ENCODE data around the gene C19orf73.
A peak's percentile ranks its signal among the peaks of the same experiment; 100 is the strongest.

C19orf73 gene, protein sequence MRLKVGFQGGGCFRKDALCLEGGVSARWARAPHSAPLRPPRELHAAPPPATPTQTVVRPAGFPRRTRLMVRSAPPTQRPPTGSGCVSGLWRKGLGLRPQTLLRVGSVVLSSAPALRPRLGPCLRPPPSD

DNA sequence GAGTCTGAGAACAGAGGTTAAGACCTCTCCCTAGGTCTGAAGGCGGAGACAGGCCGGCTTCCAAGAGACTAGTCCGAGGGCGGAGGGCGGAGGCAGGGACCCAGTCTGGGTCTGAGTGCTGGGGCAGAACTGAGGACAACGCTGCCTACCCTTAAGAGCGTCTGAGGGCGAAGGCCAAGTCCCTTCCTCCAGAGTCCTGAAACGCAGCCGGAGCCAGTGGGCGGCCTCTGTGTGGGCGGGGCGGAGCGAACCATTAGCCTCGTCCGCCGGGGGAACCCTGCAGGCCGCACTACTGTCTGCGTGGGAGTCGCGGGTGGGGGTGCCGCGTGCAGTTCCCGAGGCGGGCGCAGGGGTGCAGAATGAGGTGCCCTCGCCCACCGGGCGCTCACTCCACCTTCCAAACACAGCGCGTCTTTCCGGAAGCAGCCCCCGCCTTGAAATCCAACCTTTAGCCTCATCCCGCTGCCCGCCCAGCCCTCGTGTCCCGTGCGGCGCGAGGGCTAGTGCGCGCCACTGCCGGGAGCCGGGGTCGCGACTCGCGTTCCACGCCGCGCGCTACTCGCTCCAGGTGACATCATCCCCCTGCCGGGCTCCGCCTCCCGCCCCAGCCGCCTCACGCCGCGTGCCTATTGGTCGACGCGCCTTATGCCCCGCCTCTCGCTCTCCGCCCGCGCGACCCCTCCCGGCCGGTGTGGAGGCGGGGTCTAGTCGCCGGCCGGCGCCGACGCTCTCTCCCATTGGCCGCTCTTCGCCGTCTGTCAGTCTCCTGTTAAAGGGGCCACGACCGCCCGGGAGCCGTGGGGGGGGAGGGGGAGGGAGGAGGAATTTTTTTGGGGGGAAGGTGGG, at the start of gene C19orf73:
Gene C19orf73 (minus strand): TSS at position 579 of the 846 bp plus-strand sequence. CDS start 121 bp downstream, at position 458.
- peak; percentile 72 for DNase-seq (ENCODE audit: low read depth, low spot score)
- H3K4me1 ChIP-seq (ENCODE audit: insufficient read depth, insufficient read length), result peaks cover 5% of the 10 kb centered on the region
- TF ChIP-seq YY1 (IDR thresholded peaks at IDR 0.05; ENCODE audit: insufficient read depth, insufficient read length) (no peak), ZNF274 (IDR thresholded peaks at IDR 0.05; ENCODE audit: low read depth, low read length) (no peak), SUZ12 (IDR thresholded peaks at IDR 0.05; ENCODE audit: extremely low read depth, insufficient read depth, insufficient read length) (no peak)

DNA sequence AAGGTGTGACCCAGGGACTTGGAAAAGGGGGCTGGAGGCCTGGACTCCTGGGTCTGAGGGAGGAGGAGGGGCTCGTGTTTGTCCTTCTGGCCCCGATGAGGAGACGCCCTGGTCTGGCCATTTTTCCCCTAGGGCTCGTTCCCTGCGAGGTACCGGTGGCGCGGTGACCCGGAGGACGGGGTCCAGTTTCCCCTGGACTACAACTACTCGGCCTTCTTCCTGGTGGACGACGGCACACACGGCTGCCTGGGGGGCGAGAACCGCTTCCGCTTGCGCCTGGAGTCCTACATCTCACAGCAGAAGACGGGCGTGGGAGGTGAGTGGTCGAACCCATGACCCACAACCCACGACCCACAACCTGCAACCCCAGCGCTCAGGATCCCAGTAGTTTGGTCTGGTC, 49.5 kb upstream of the C19orf73 start:
- Histone ChIP-seq H3K9ac (ENCODE audit: insufficient read length, low read depth) (no peak overlapping the region), H3K9me3 (ENCODE audit: insufficient read depth, low read length) (no peaks in the 10 kb centered on the region), H3K4me1 (ENCODE audit: insufficient read depth, insufficient read length) (peaks cover 8% of the 10 kb centered on the region), H3K4me3 (ENCODE audit: insufficient read length, low read depth) (no peak overlapping the region), H3K36me3 (ENCODE audit: insufficient read depth, insufficient read length, low read length) (no peaks in the 10 kb centered on the region), H3K27me3 (ENCODE audit: insufficient read depth, insufficient read length) (no peaks in the 10 kb centered on the region)
- DNase-seq (ENCODE audit: low read depth, low spot score), result no peak
- TF ChIP-seq ZNF274 (IDR thresholded peaks at IDR 0.05; ENCODE audit: low read depth, low read length) (no peak), SUZ12 (IDR thresholded peaks at IDR 0.05; ENCODE audit: extremely low read depth, insufficient read depth, insufficient read length) (no peak), YY1 (IDR thresholded peaks at IDR 0.05; ENCODE audit: insufficient read depth, insufficient read length) (no peak)

More for the DNA sequence above, at the start of gene C19orf73:
- Histone ChIP-seq H3K9ac (ENCODE audit: insufficient read length, low read depth) (peak within 1 kb of the TSS; percentile 92), H3K9me3 (ENCODE audit: insufficient read depth, low read length) (no peaks in the 10 kb centered on the region), H3K4me3 (ENCODE audit: insufficient read length, low read depth) (peak within 1 kb of the TSS; percentile 71), H3K36me3 (ENCODE audit: insufficient read depth, insufficient read length, low read length) (peaks cover 2% of the 10 kb centered on the region), H3K27me3 (ENCODE audit: insufficient read depth, insufficient read length) (peaks cover 19% of the 10 kb centered on the region)

- Histone ChIP-seq H3K4me3 (ENCODE audit: insufficient read length, low read depth) (no peak overlapping the region), H3K9me3 (ENCODE audit: insufficient read depth, low read length) (no peaks in the 10 kb centered on the region), H3K9ac (ENCODE audit: insufficient read length, low read depth) (no peak overlapping the region), H3K27me3 (ENCODE audit: insufficient read depth, insufficient read length) (no peaks in the 10 kb centered on the region), H3K4me1 (ENCODE audit: insufficient read depth, insufficient read length) (peaks cover 8% of the 10 kb centered on the region), H3K36me3 (ENCODE audit: insufficient read depth, insufficient read length, low read length) (no peaks in the 10 kb centered on the region)
- no peak for TF ChIP-seq YY1 (IDR thresholded peaks at IDR 0.05; ENCODE audit: insufficient read depth, insufficient read length)
- TF ChIP-seq ZNF274 (IDR thresholded peaks at IDR 0.05; ENCODE audit: low read depth, low read length), result no peak
- no peak for TF ChIP-seq SUZ12 (IDR thresholded peaks at IDR 0.05; ENCODE audit: extremely low read depth, insufficient read depth, insufficient read length)
- DNase-seq (ENCODE audit: low read depth, low spot score), result no peak
These were observed 49.0 kb upstream of the C19orf73 start for GRCh38 chr19:49167857-49168409.

DNA sequence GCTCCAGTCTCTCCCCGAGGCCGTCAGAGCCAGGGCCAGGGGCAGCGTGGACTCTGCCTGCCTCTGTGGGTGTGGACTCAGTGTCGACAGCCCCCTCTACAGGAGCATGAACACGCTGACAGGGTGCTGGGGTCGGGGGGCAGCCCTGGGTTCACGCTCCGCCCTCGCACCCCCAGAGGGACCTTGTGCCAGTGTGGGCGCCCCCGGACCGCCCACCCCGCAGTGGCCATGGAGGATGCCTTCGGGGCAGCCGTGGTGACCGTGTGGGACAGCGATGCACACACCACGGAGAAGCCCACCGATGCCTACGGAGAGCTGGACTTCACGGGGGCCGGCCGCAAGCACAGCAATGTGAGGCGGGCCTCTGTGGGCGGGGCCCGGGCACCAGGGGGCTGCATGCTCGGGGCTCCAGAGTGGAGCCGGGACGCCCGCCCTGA, 46.9 kb upstream of the C19orf73 start:
- no peak for DNase-seq (ENCODE audit: low read depth, low spot score)
- TF ChIP-seq SUZ12 (IDR thresholded peaks at IDR 0.05; ENCODE audit: extremely low read depth, insufficient read depth, insufficient read length) (no peak), ZNF274 (IDR thresholded peaks at IDR 0.05; ENCODE audit: low read depth, low read length) (no peak), YY1 (IDR thresholded peaks at IDR 0.05; ENCODE audit: insufficient read depth, insufficient read length) (no peak)
- no peaks in the 10 kb centered on the region for H3K36me3 ChIP-seq (ENCODE audit: insufficient read depth, insufficient read length, low read length)
- no peaks in the 10 kb centered on the region for H3K27me3 ChIP-seq (ENCODE audit: insufficient read depth, insufficient read length)
- H3K4me3 ChIP-seq (ENCODE audit: insufficient read length, low read depth), result no peak overlapping the region
- H3K9me3 ChIP-seq (ENCODE audit: insufficient read depth, low read length), result no peaks in the 10 kb centered on the region
- H3K9ac ChIP-seq (ENCODE audit: insufficient read length, low read depth), result no peak overlapping the region
- H3K4me1 ChIP-seq (ENCODE audit: insufficient read depth, insufficient read length), result peaks cover 8% of the 10 kb centered on the region

DNA sequence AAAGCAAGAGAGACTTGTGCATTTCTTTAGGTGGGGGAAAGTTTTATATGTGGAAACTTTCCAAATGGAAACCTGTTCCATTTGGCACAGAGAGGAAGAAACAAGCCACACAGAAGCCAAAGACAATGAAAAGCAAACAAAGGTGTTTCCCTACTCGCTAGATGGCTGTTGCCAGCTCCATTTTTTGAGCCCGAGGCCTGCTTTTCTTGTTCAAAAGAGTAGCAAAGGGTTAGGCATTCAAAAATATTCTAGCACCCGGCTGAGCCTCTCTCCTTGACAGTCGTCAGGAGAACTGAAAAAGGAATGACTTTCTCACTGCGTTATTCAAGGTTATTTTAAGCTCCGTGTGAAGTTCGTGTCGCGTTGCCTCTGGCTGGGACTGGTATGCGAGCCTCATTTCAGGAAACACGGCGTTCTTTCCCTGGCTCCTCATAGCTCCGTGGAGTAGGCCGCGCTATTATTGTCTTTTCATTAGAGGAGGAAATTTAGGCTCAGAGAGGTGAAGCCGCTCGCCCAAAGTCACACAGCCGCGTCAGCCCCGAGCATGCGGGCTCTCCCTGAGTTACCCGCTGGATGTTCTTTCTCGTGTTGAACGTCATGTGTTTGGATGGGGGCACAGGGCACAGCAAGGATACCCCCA, 46.3 kb upstream of the C19orf73 start:
- no peak for DNase-seq (ENCODE audit: low read depth, low spot score)
- no peaks in the 10 kb centered on the region for H3K9me3 ChIP-seq (ENCODE audit: insufficient read depth, low read length)
- H3K9ac ChIP-seq (ENCODE audit: insufficient read length, low read depth), result no peak overlapping the region
- peaks cover 8% of the 10 kb centered on the region for H3K4me1 ChIP-seq (ENCODE audit: insufficient read depth, insufficient read length)
- H3K27me3 ChIP-seq (ENCODE audit: insufficient read depth, insufficient read length), result no peaks in the 10 kb centered on the region
- no peak for TF ChIP-seq YY1 (IDR thresholded peaks at IDR 0.05; ENCODE audit: insufficient read depth, insufficient read length)
- no peak for TF ChIP-seq SUZ12 (IDR thresholded peaks at IDR 0.05; ENCODE audit: extremely low read depth, insufficient read depth, insufficient read length)
- TF ChIP-seq ZNF274 (IDR thresholded peaks at IDR 0.05; ENCODE audit: low read depth, low read length), result no peak
- no peaks in the 10 kb centered on the region for H3K36me3 ChIP-seq (ENCODE audit: insufficient read depth, insufficient read length, low read length)
- no peak overlapping the region for H3K4me3 ChIP-seq (ENCODE audit: insufficient read length, low read depth)

GRCh38 chr19:49161987-49162386, 43.0 kb upstream of the C19orf73 start:
- Histone ChIP-seq H3K4me1 (ENCODE audit: insufficient read depth, insufficient read length) (peaks cover 9% of the 10 kb centered on the region), H3K27me3 (ENCODE audit: insufficient read depth, insufficient read length) (peaks cover 3% of the 10 kb centered on the region), H3K4me3 (ENCODE audit: insufficient read length, low read depth) (no peak overlapping the region), H3K36me3 (ENCODE audit: insufficient read depth, insufficient read length, low read length) (no peaks in the 10 kb centered on the region), H3K9me3 (ENCODE audit: insufficient read depth, low read length) (no peaks in the 10 kb centered on the region), H3K9ac (ENCODE audit: insufficient read length, low read depth) (no peak overlapping the region)
- no peak for DNase-seq (ENCODE audit: low read depth, low spot score)
- TF ChIP-seq ZNF274 (IDR thresholded peaks at IDR 0.05; ENCODE audit: low read depth, low read length), result no peak
- no peak for TF ChIP-seq YY1 (IDR thresholded peaks at IDR 0.05; ENCODE audit: insufficient read depth, insufficient read length)
- no peak for TF ChIP-seq SUZ12 (IDR thresholded peaks at IDR 0.05; ENCODE audit: extremely low read depth, insufficient read depth, insufficient read length)

Data from NT2/D1 (cell line).